CD4-positive, CD25-positive, alpha-beta regulatory T cell (primary cell): ENCODE results near the gene PKN1. TPM values are rescaled to one million over a fixed set of nuclear protein-coding genes. Genes with fewer than 3 reads are reported as not detected.
A peak's percentile ranks its signal among the peaks of the same experiment; 100 is the strongest.
"Not testable (repeated sequence)": the region's sequence is repeated elsewhere in the genome, so short reads cannot be mapped to it uniquely, and the experiment has no call there.

Experiments used
- ATAC-seq, 2 donors: fragments of 150-1000 bp; cut with Tn5 transposase; one replicate each; pipeline ENCODE4 v1.10.0; 2021; ENCODE audit warnings: low read depth in 2 of 2, moderate number of reproducible peaks in 2 of 2, moderate library complexity in 1 of 2
- DNase-seq, 3 donors: peaks; one replicate each; pipeline versions ENCODE4 v3.0.0 to v3.0.0-alpha.2; 2012 to 2022; ENCODE audit warnings: mixed read lengths in 1 of 3
- H3K27ac ChIP-seq: one replicate; pipeline ENCODE4 v1.7.0; 2013; ENCODE audit warnings: mild to moderate bottlenecking, low read length; ENCODE audit not compliant: insufficient read depth, poor library complexity, severe bottlenecking
- H3K27me3 ChIP-seq: one replicate; pipeline ENCODE4 v1.7.0; 2013; ENCODE audit warnings: low read length; ENCODE audit not compliant: control insufficient read depth, insufficient read depth
- H3K36me3 ChIP-seq: one replicate; pipeline ENCODE4 v1.7.0; 2013; ENCODE audit warnings: mild to moderate bottlenecking, low read length, moderate library complexity; ENCODE audit not compliant: control insufficient read depth, insufficient read depth
- H3K4me1 ChIP-seq: 2 replicates; pipeline ENCODE4 v1.7.0; 2013; ENCODE audit warnings: mild to moderate bottlenecking, low read length; ENCODE audit not compliant: insufficient read depth, control insufficient read depth, poor library complexity, severe bottlenecking
- H3K4me3 ChIP-seq: one replicate; pipeline ENCODE4 v1.7.0; 2013; ENCODE audit warnings: low read depth, mild to moderate bottlenecking, low read length, moderate library complexity
- H3K9me3 ChIP-seq, 2 experiments: 1 replicate in 1 of 2; 2 replicates in 1 of 2; pipeline ENCODE4 v1.7.0; 2013; ENCODE audit warnings: low read length in 2 of 2, mild to moderate bottlenecking in 1 of 2, moderate library complexity in 1 of 2; ENCODE audit not compliant: control insufficient read depth in 2 of 2
- H3K27ac Mint-ChIP-seq, 3 donors: one replicate each; pipeline ENCODE4 v1.8.0; 2020 to 2022; ENCODE audit warnings: mild to moderate bottlenecking in 3 of 3, mixed read lengths in 3 of 3, moderate library complexity in 2 of 3
- H3K27me3 Mint-ChIP-seq: one replicate; pipeline ENCODE4 v1.8.0; 2022; ENCODE audit warnings: mild to moderate bottlenecking, mixed read lengths
- H3K36me3 Mint-ChIP-seq: one replicate; pipeline ENCODE4 v1.8.0; 2020; ENCODE audit warnings: mixed read lengths
- H3K4me1 Mint-ChIP-seq, 4 donors: one replicate each; pipeline ENCODE4 v1.8.0; 2020 to 2022; ENCODE audit warnings: mixed read lengths in 4 of 4, mild to moderate bottlenecking in 1 of 4
- H3K4me3 Mint-ChIP-seq, 4 donors: one replicate each; pipeline ENCODE4 v1.8.0; 2020 to 2022; ENCODE audit warnings: mild to moderate bottlenecking in 4 of 4, mixed read lengths in 4 of 4, moderate library complexity in 3 of 4
- H3K9me3 Mint-ChIP-seq, 7 donors: one replicate each; pipeline ENCODE4 v1.8.0; 2020 to 2022; ENCODE audit warnings: mixed read lengths in 7 of 7, mild to moderate bottlenecking in 3 of 7, moderate library complexity in 2 of 7
- polyA plus RNA-seq, 4 donors: library from polyadenylated mRNA; unstranded; fragments of 300-500 nt; fragmentation: Illumina TruSeq; gene quantifications; one replicate each; pipeline ENCODE4 v1.2.3, GENCODE V29; 2021
- total RNA-seq: library from RNA; stranded (reverse); gene quantifications from one replicate; pipeline ENCODE4 v1.2.3, GENCODE V29; 2022

The PKN1 gene
- total and polyA plus RNA-seq, 5 donors from 2014 or later, result 43.2 to 151 (median 57.7) TPM

- Histone ChIP-seq H3K4me3 (no peak overlapping the region), H3K9me3 (no peaks in the 10 kb centered on the region), H3K27ac (no peak overlapping the region), H3K4me1 (no peaks in the 10 kb centered on the region), H3K27me3 (no peaks in the 10 kb centered on the region), H3K36me3 (peaks cover 82% of the 10 kb centered on the region)
- no peaks in the 10 kb centered on the region for H3K27me3 Mint-ChIP-seq
- peak overlapping the region in 1 of 3 donors; percentile 31 for H3K27ac Mint-ChIP-seq
- no peaks in the 10 kb centered on the region for H3K9me3 Mint-ChIP-seq
- H3K4me3 Mint-ChIP-seq, result no peak overlapping the region
- ATAC-seq (no peak), DNase-seq (no peak)
- peaks cover 0 to 30% (median 14%) of the 10 kb centered on the region in 4 donors for H3K4me1 Mint-ChIP-seq
- H3K36me3 Mint-ChIP-seq, result peaks cover 37% of the 10 kb centered on the region
These were observed 16.2 kb downstream of the PKN1 start for GRCh38 chr19:14449321-14449720.

DNA sequence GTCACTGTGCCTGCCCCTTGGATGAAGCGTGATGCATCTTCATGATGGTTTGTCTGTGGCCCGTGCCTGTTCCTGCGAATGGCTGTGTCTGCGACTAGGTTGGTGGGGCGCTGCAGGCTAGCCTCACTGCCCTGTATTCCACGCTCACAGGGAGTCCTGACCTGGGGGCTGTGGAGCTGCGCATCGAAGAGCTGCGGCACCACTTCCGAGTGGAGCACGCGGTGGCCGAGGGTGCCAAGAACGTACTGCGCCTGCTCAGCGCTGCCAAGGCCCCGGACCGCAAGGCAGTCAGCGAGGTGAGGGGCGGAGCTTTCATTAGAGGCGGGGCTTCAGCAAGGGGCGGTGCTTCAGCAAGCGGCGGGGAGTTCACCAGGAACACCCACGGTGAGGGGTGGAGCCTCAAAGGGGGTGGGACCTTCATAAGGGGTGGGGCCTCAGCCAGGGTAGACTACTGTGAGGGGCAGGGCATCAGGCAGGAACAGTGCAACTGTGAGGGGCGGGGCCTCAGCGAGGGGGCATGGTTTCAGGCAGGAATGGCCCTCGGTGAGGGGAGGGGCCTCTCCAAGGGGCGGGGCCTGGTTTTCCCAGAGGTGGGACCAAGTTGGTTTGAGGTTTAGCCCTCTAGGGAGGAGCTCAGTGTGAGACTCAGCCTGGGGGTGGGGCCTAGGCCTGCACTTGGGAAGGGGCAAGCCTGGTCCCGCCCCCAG, 17.2 kb downstream of the PKN1 start:
- Mint-ChIP-seq H3K9me3 (no peaks in the 10 kb centered on the region), H3K36me3 (peaks cover 34% of the 10 kb centered on the region), H3K4me1 (peaks cover 0 to 25% (median 10%) of the 10 kb centered on the region in 4 donors), H3K4me3 (no peak overlapping the region), H3K27ac (peak overlapping the region in 1 of 3 donors; percentile 76), H3K27me3 (no peaks in the 10 kb centered on the region)
- no peak overlapping the region for H3K4me3 ChIP-seq
- no peak overlapping the region for H3K27ac ChIP-seq
- no peaks in the 10 kb centered on the region for H3K9me3 ChIP-seq
- peaks cover 80% of the 10 kb centered on the region for H3K36me3 ChIP-seq
- no peaks in the 10 kb centered on the region for H3K27me3 ChIP-seq
- H3K4me1 ChIP-seq, result no peaks in the 10 kb centered on the region
- ATAC-seq (peak; percentile 59 to 60), DNase-seq (peak; percentile 30 to 62 (median 45))

- Histone ChIP-seq H3K4me1 (no peaks in the 10 kb centered on the region), H3K27me3 (no peaks in the 10 kb centered on the region), H3K36me3 (peaks cover 81% of the 10 kb centered on the region), H3K9me3 (no peaks in the 10 kb centered on the region), H3K4me3 (no peak overlapping the region), H3K27ac (no peak overlapping the region)
- Mint-ChIP-seq H3K36me3 (peaks cover 34% of the 10 kb centered on the region), H3K9me3 (no peaks in the 10 kb centered on the region), H3K4me1 (peaks cover 0 to 24% (median 10%) of the 10 kb centered on the region in 4 donors), H3K27me3 (no peaks in the 10 kb centered on the region), H3K4me3 (no peak overlapping the region), H3K27ac (no peak overlapping the region)
- DNase-seq (no peak), ATAC-seq (no peak)
These were observed 17.8 kb downstream of the PKN1 start for GRCh38 chr19:14450876-14451275.

DNA sequence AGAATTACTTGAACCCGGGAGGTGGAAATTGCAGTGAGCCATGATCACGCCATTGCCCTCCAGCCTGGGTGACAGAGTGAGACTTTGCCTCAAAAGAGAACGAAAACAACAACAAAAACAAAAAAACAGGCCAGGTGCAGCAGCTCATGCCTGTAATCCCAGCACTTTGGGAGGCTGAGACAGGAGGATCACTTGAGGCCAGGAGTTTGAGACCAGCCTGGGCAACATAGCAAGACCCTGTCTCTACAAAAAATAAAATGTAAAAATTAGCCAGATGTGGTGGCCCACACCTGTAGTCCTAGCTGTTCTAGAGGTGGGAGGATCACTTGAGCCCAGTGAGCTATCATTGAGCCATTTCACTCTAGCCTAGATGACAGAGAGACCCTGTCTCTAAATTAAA, 19.2 kb downstream of the PKN1 start:
- not testable (repeated sequence) for H3K4me3 Mint-ChIP-seq, H3K9me3 ChIP-seq, DNase-seq, ATAC-seq, H3K27ac ChIP-seq, H3K9me3 Mint-ChIP-seq, H3K27me3 ChIP-seq, H3K27me3 Mint-ChIP-seq, H3K4me1 ChIP-seq, H3K4me3 ChIP-seq
- Mint-ChIP-seq H3K4me1 (peaks cover 0 to 21% (median 7%) of the 10 kb centered on the region in 4 donors), H3K27ac (peak overlapping the region in 1 of 3 donors; percentile 5), H3K36me3 (peaks cover 27% of the 10 kb centered on the region)
- peaks cover 74% of the 10 kb centered on the region for H3K36me3 ChIP-seq

DNA sequence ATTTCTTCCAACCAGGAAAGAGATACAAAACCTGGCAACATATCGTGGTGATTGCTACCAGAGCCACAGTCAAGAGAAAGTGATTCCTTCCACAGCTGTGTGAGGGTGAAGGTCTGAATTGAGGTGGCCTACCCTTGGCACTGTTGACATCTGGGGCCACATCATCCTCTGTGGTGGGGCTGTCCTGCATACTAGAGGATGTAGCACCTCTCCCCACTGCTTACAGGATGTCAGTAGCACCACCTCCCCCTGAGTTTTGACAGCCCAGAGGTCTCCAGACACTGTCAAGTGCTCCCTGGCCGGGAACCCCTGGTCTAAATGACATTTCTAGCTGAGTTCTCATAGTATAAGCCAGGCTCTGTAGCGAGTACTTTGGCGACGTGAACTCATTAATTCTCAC, 26.6 kb downstream of the PKN1 start:
- no peak overlapping the region for H3K4me3 Mint-ChIP-seq
- H3K9me3 Mint-ChIP-seq, result no peaks in the 10 kb centered on the region
- Histone ChIP-seq H3K4me1 (no peaks in the 10 kb centered on the region), H3K4me3 (no peak overlapping the region), H3K27ac (no peak overlapping the region), H3K36me3 (peaks cover 70% of the 10 kb centered on the region), H3K27me3 (no peaks in the 10 kb centered on the region), H3K9me3 (no peaks in the 10 kb centered on the region)
- no peaks in the 10 kb centered on the region for H3K27me3 Mint-ChIP-seq
- DNase-seq (no peak), ATAC-seq (no peak)
- peaks cover 0 to 6% (median 2%) of the 10 kb centered on the region in 4 donors for H3K4me1 Mint-ChIP-seq
- H3K36me3 Mint-ChIP-seq, result peaks cover 25% of the 10 kb centered on the region
- peak overlapping the region; percentile 56 to 92 (median 56) for H3K27ac Mint-ChIP-seq

DNA sequence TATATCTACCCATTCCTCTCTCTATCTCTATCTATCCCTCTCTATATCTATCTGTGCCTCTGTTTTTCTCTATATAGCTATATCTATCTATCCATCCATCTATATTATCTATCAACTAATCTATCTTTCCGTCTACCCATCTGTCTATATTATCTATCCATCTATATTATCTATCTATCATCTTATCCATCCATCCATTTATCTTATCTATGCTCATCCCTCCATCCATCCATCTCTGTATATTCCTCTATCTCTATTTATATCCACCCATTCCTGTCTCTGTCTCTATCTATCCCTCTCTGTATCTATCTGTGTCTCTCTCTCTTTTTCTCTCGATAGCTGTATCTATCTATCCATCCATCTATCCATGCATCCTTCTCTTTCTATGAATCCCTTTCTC, 27.8 kb downstream of the PKN1 start:
- Mint-ChIP-seq H3K9me3 (no peaks in the 10 kb centered on the region), H3K36me3 (peaks cover 23% of the 10 kb centered on the region), H3K4me1 (peaks cover 0 to 6% (median 2%) of the 10 kb centered on the region in 4 donors), H3K27ac (peak overlapping the region in 1 of 3 donors; percentile 0), H3K27me3 (no peaks in the 10 kb centered on the region), H3K4me3 (no peak overlapping the region)
- Histone ChIP-seq H3K27me3 (no peaks in the 10 kb centered on the region), H3K27ac (no peak overlapping the region), H3K4me1 (no peaks in the 10 kb centered on the region), H3K36me3 (peaks cover 69% of the 10 kb centered on the region), H3K4me3 (no peak overlapping the region), H3K9me3 (no peaks in the 10 kb centered on the region)
- ATAC-seq (no peak), DNase-seq (no peak)

GRCh38 chr19:14462401-14462800, 29.3 kb downstream of the PKN1 start:
- not testable (repeated sequence) for H3K27me3 ChIP-seq, H3K9me3 Mint-ChIP-seq, H3K27me3 Mint-ChIP-seq, H3K27ac ChIP-seq, H3K4me1 Mint-ChIP-seq, DNase-seq, H3K4me1 ChIP-seq, ATAC-seq, H3K4me3 ChIP-seq, H3K4me3 Mint-ChIP-seq, H3K27ac Mint-ChIP-seq, H3K9me3 ChIP-seq
- H3K36me3 Mint-ChIP-seq, result peaks cover 21% of the 10 kb centered on the region
- H3K36me3 ChIP-seq, result peaks cover 69% of the 10 kb centered on the region

DNA sequence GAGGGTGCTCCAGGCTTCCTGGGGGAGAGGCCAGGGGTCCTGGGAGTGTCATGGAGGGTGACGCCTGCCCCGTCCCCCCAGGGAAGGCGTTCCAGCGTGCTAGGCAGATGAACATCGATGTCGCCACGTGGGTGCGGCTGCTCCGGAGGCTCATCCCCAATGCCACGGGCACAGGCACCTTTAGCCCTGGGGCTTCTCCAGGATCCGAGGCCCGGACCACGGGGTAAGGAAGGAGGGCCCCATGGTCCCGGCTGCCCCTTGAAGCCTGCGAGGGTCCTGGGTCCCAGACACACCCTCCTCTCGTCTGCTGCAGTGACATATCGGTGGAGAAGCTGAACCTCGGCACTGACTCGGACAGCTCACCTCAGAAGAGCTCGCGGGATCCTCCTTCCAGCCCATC, 30.6 kb downstream of the PKN1 start:
- H3K4me3 Mint-ChIP-seq, result no peak overlapping the region
- DNase-seq (no peak), ATAC-seq (no peak)
- no peak overlapping the region for H3K27ac Mint-ChIP-seq
- peaks cover 0 to 6% (median 1%) of the 10 kb centered on the region in 4 donors for H3K4me1 Mint-ChIP-seq
- no peaks in the 10 kb centered on the region for H3K27me3 ChIP-seq
- peaks cover 72% of the 10 kb centered on the region for H3K36me3 ChIP-seq
- H3K9me3 Mint-ChIP-seq, result no peaks in the 10 kb centered on the region
- peaks cover 19% of the 10 kb centered on the region for H3K36me3 Mint-ChIP-seq
- H3K27ac ChIP-seq, result no peak overlapping the region
- no peaks in the 10 kb centered on the region for H3K27me3 Mint-ChIP-seq
- no peak overlapping the region for H3K4me3 ChIP-seq
- no peaks in the 10 kb centered on the region for H3K9me3 ChIP-seq
- H3K4me1 ChIP-seq, result no peaks in the 10 kb centered on the region
